SK-N-MC (cell line): ENCODE results near the gene CYP19A1.

Experiments used
- EZH2 ChIP-seq: fragments of 200-600 bp; sonication (generic); IDR thresholded peaks from one replicate; pipeline ENCODE4 v1.6.1; 2017; ENCODE audit warnings: antibody characterized with exemption
- POLR2AphosphoS5 ChIP-seq: IDR thresholded peaks from 2 replicates; pipeline ENCODE4 v1.6.1; 2012; ENCODE audit warnings: mild to moderate bottlenecking, low read depth, low read length, borderline replicate concordance

GRCh38 chr15:51318382-51319150 is 19.8 kb downstream of the CYP19A1 start:
- no peak for TF ChIP-seq EZH2
- TF ChIP-seq POLR2AphosphoS5, result no peak
